K562 (cell line): Measurements from ENCODE around the gene SIDT1.

ENCODE experiments used
- BCLAF1 ChIP-seq, 2 experiments: fragments of 450-650 bp in 1 of 2; IDR thresholded peaks; 2 replicates each; pipeline ENCODE4 v1.6.1; 2011 to 2017; ENCODE audit warnings: low read depth in 2 of 2, antibody characterized with exemption in 1 of 2, borderline replicate concordance in 1 of 2, low read length in 1 of 2, mild to moderate bottlenecking in 1 of 2, mixed read lengths in 1 of 2; ENCODE audit not compliant: control insufficient read depth in 1 of 2
- ZNF232 ChIP-seq: sonication (generic); formaldehyde crosslinking; IDR thresholded peaks from 2 replicates; pipeline ENCODE4 v1.8.0; 2022; ENCODE audit warnings: mild to moderate bottlenecking, missing genetic modification reagents

DNA sequence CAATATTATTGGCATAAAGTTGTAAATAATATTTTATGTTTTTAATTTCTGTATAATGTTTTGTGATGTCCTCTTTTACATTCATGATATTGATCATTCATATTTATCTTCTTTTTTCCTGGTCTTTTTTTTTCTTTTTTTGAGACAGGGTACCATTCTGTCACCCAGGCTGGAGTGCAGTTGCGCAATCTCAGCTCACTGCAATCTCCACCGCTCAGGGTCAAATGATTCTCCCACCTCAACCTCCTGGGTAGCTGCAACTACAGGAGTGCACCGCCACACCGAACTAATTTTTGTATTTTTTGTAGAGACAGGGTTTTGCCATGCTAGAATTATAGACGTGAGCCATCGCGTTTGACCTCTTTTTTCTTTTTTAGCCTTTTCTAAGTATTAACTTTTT, 111.2 kb downstream of the SIDT1 start:
- TF ChIP-seq ZNF232 (no peak), BCLAF1 (IDR thresholded peaks at IDR 0.05; ENCODE audit: borderline replicate concordance in 1 of 2, control insufficient read depth in 1 of 2, low read depth in 2 of 2, low read length in 1 of 2) (no peak)
